Measurements from ENCODE around the gene PTGDS. TPM values are rescaled to one million over a fixed set of nuclear protein-coding genes. Genes with fewer than 3 reads are reported as not detected.

Gene PTGDS
- total and polyA plus RNA-seq, 5 donors from 2014 or later = 0.47 to 15.4 TPM; not detected in 3

DNA sequence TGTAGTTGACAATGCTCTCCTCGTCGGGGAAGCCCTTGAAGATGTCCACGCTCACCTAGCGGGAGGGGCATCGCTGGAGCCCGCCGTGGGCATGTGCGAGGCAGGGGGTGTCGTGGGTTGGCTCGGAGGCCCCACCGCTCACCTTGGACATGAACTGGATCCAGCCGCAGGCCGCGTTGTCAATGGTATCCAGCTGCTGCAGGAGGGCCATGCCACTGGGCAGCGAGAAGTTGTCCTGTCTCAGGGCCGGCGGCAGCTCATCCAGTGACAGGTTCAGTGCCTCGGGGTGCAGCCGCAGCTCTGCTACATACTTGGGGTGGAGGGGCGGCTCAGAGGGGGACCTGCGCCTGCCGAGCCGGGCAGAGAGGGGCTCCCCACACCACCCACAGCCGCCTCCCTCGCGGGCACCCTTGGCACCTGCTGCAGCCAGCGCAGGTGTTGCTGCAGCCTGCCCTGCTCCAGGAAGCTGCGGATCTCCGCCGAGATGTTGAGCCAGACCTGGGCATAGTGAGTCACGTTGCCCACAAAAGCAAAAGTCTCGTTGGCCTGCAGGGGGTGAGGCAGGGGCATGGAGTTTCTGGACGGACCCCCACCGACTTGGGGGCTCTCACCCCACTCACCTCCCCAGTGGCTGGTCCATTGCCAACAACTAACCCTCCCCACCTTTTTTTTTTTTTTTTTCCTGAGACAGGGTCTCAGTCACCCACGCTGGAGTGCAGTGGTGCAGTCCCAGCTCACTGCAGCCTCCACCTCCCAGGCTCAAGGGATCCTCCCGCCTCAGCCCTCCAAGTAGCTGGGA, 41.7 kb downstream of the PTGDS start:
- Histone ChIP-seq H3K27me3 (ENCODE audit: control insufficient read depth, insufficient read depth, low read length) (no peaks in the 10 kb centered on the region), H3K36me3 (ENCODE audit: control insufficient read depth, insufficient read depth, low read length) (peaks cover 8% of the 10 kb centered on the region), H3K4me1 (ENCODE audit: control insufficient read depth, insufficient read depth, low read length, poor library complexity, severe bottlenecking) (no peaks in the 10 kb centered on the region), H3K4me3 (ENCODE audit: low read depth, low read length) (no peak overlapping the region), H3K9me3 (ENCODE audit: control insufficient read depth in 2 of 2, low read length in 2 of 2) (no peaks in the 10 kb centered on the region), H3K27ac (ENCODE audit: insufficient read depth, low read length, poor library complexity, severe bottlenecking) (no peak overlapping the region)
- Mint-ChIP-seq H3K9me3 (peaks cover 0 to 2% (median 0%) of the 10 kb centered on the region in 7 donors), H3K4me3 (no peak overlapping the region), H3K36me3 (peaks cover 4% of the 10 kb centered on the region), H3K27me3 (no peaks in the 10 kb centered on the region), H3K4me1 (peaks cover 0 to 7% (median 0%) of the 10 kb centered on the region in 4 donors), H3K27ac (no peak overlapping the region)
- no peak for DNase-seq
- ATAC-seq (ENCODE audit: low read depth in 2 of 2) = no peak

DNA sequence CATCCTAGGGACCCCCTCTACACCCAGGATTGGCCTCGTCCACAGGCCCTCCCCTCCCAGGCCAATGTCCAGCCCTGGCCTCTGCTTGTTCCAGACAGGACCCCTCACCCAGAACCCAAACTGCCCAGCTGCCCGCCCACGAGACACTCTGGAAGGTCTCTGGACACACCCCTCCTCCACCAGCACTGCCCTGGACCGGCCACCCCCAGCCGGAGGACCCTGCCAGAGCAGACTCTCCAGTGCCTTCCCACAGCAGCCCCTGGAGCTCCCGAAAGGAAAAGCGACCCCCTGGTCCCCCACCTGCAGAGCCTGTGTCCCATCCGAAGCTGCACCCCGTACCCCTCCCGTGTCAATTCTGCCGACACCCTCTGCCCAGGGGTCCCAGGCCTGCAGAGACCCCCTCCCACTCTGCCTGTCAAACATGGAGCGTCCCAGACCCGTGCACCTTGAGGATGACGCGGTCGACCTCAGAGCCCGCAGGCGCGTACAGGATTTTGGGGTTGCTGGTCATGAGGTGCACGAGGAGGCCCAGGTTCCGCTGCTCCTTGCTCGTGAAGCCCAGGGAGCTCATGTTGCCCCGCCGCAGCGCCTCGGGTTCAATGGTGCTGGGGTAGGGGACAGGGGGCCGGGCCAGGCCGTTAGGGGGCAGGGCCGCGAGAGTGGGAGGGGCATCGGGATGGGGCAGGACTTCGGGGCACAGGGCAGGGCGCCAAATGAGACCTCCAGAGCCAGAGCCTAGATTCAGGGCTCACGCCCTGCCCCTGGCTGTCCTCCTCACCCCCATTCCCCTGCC, 42.8 kb downstream of the PTGDS start:
- Mint-ChIP-seq H3K27me3 (no peaks in the 10 kb centered on the region), H3K27ac (peak overlapping the region in 1 of 3 donors; percentile 36), H3K36me3 (peaks cover 4% of the 10 kb centered on the region), H3K9me3 (peaks cover 0 to 2% (median 0%) of the 10 kb centered on the region in 7 donors), H3K4me3 (no peak overlapping the region), H3K4me1 (peaks cover 0 to 9% (median 0%) of the 10 kb centered on the region in 4 donors)
- no peak overlapping the region for H3K4me3 ChIP-seq (ENCODE audit: low read depth, low read length)
- H3K4me1 ChIP-seq (ENCODE audit: control insufficient read depth, insufficient read depth, low read length, poor library complexity, severe bottlenecking) = no peaks in the 10 kb centered on the region
- ATAC-seq (ENCODE audit: low read depth in 2 of 2) (no peak), DNase-seq (no peak)
- no peaks in the 10 kb centered on the region for H3K27me3 ChIP-seq (ENCODE audit: control insufficient read depth, insufficient read depth, low read length)
- H3K9me3 ChIP-seq (ENCODE audit: control insufficient read depth in 2 of 2, low read length in 2 of 2) = no peaks in the 10 kb centered on the region
- no peak overlapping the region for H3K27ac ChIP-seq (ENCODE audit: insufficient read depth, low read length, poor library complexity, severe bottlenecking)
- H3K36me3 ChIP-seq (ENCODE audit: control insufficient read depth, insufficient read depth, low read length) = peaks cover 8% of the 10 kb centered on the region

DNA sequence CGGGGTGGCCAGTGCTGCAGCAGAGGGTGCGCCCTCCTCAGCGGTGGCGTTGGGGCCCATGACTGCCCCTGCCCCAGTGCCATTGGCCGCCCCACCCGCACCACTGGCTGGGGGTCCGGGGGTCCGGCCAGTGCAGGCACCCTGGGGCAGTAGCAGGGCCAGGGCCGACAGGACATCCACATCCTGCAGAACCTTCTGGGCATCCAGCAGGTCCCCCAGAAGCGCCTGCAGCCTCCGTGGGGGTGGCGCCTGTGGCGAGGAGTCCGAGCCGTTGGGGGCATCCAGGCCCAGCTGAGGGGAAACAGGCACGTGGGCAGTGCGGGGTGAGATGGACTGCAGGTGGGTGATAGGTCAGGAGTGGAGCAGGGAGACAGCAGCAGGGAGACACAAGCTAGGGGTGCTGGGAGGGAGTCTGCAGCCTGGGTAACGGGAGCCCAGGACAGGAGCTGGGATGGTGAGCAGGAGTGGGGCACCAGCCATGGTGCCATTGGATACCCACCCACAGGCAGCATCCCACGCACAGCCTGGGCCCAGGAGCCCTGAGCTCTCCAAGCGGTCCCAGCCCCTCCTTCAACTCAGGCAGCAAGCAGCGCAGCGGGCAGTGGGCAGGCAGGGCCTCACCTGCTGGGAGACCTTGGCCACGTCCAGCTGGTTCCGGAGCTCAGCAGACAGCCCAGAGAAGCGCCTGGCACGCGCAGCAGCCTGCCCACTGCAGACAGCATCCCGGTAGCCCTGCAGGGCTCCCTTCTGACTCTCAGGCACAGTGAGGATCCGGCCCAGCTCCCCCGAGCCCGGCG, 43.7 kb downstream of the PTGDS start:
- Histone ChIP-seq H3K4me1 (ENCODE audit: control insufficient read depth, insufficient read depth, low read length, poor library complexity, severe bottlenecking) (peaks cover 3% of the 10 kb centered on the region), H3K4me3 (ENCODE audit: low read depth, low read length) (no peak overlapping the region), H3K27me3 (ENCODE audit: control insufficient read depth, insufficient read depth, low read length) (no peaks in the 10 kb centered on the region), H3K36me3 (ENCODE audit: control insufficient read depth, insufficient read depth, low read length) (peaks cover 3% of the 10 kb centered on the region), H3K27ac (ENCODE audit: insufficient read depth, low read length, poor library complexity, severe bottlenecking) (no peak overlapping the region), H3K9me3 (ENCODE audit: control insufficient read depth in 2 of 2, low read length in 2 of 2) (no peaks in the 10 kb centered on the region)
- Mint-ChIP-seq H3K4me1 (peaks cover 0 to 9% (median 0%) of the 10 kb centered on the region in 4 donors), H3K36me3 (peaks cover 4% of the 10 kb centered on the region), H3K27ac (no peak overlapping the region), H3K4me3 (no peak overlapping the region), H3K27me3 (no peaks in the 10 kb centered on the region), H3K9me3 (peaks cover 0 to 2% (median 0%) of the 10 kb centered on the region in 7 donors)
- ATAC-seq (ENCODE audit: low read depth in 2 of 2) (no peak), DNase-seq (no peak)

DNA sequence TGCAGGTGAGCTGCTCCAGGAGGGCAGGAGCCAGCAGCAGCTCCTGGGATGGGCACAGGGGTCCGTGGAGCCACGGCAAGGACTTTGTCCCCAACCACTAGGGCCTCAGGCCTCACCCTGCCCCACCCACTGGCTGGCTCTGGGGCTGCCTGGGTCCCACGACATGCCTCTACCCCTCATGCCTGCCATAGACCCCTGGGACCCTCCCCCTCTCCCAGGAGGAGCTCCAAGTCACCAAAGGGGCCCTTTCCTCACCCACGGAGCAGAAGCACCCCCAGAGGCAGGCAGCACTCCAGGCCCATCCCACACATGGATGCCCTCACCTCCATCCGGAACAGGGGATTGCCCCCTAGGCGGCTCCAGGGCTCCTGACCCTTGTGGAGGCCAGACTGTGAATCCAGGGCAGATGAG, 44.3 kb downstream of the PTGDS start:
- Mint-ChIP-seq H3K36me3 (peaks cover 4% of the 10 kb centered on the region), H3K9me3 (peaks cover 0 to 2% (median 0%) of the 10 kb centered on the region in 7 donors), H3K4me1 (peaks cover 0 to 12% (median 2%) of the 10 kb centered on the region in 4 donors), H3K27me3 (no peaks in the 10 kb centered on the region), H3K4me3 (no peak overlapping the region), H3K27ac (no peak overlapping the region)
- DNase-seq (no peak), ATAC-seq (ENCODE audit: low read depth in 2 of 2) (peak in 1 of 2 donors; percentile 4)
- no peaks in the 10 kb centered on the region for H3K36me3 ChIP-seq (ENCODE audit: control insufficient read depth, insufficient read depth, low read length)
- no peaks in the 10 kb centered on the region for H3K27me3 ChIP-seq (ENCODE audit: control insufficient read depth, insufficient read depth, low read length)
- no peak overlapping the region for H3K4me3 ChIP-seq (ENCODE audit: low read depth, low read length)
- no peaks in the 10 kb centered on the region for H3K9me3 ChIP-seq (ENCODE audit: control insufficient read depth in 2 of 2, low read length in 2 of 2)
- peak overlapping the region; percentile 55 for H3K27ac ChIP-seq (ENCODE audit: insufficient read depth, low read length, poor library complexity, severe bottlenecking)
- peaks cover 8% of the 10 kb centered on the region for H3K4me1 ChIP-seq (ENCODE audit: control insufficient read depth, insufficient read depth, low read length, poor library complexity, severe bottlenecking)

DNA sequence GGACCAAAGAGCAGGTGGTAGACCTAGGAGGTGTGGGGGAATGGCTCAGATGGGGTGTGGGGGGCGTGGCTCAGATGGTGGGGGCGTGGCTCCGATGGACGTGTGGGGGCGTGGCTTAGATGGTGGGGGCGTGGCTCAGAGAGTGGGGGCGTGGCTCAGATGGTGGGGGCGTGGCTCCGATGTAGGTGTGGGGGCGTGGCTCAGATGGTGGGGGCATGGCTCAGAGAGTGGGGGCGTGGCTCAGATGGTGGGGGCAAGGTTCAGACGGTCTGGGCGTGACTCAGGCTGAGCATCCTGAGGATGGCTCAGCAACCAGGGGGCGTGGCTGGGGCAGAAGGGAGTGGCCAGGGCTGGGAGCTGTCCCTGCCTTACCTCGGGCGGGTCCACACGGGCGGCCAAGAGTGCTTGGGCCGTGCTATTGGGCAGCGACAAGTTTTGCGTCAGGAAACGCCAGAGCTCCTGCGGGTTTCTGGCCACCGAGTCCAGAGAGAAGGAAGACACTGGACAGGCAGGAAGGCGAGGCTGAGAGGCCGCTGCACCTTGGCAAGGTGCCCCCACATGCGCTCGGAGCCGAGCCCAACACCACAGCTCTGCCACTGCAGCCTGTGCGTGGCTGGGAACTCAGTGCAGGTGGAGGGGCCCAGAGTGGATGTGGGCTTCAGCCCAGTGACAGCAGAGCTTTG, 44.8 kb downstream of the PTGDS start:
- H3K9me3 ChIP-seq (ENCODE audit: control insufficient read depth in 2 of 2, low read length in 2 of 2) = no peaks in the 10 kb centered on the region
- Mint-ChIP-seq H3K4me1 (peaks cover 0 to 17% (median 3%) of the 10 kb centered on the region in 4 donors), H3K4me3 (peak overlapping the region in 1 of 4 donors; percentile 88), H3K27ac (peak overlapping the region in 1 of 3 donors; percentile 20), H3K9me3 (peaks cover 0 to under 1% (median 0%) of the 10 kb centered on the region in 7 donors), H3K36me3 (no peaks in the 10 kb centered on the region), H3K27me3 (no peaks in the 10 kb centered on the region)
- peak overlapping the region; percentile 55 for H3K27ac ChIP-seq (ENCODE audit: insufficient read depth, low read length, poor library complexity, severe bottlenecking)
- no peaks in the 10 kb centered on the region for H3K36me3 ChIP-seq (ENCODE audit: control insufficient read depth, insufficient read depth, low read length)
- no peak overlapping the region for H3K4me3 ChIP-seq (ENCODE audit: low read depth, low read length)
- H3K27me3 ChIP-seq (ENCODE audit: control insufficient read depth, insufficient read depth, low read length) = no peaks in the 10 kb centered on the region
- peaks cover 14% of the 10 kb centered on the region for H3K4me1 ChIP-seq (ENCODE audit: control insufficient read depth, insufficient read depth, low read length, poor library complexity, severe bottlenecking)
- DNase-seq (peak; percentile 56 to 69 (median 65)), ATAC-seq (ENCODE audit: low read depth in 2 of 2) (peak; percentile 69 to 70)

DNA sequence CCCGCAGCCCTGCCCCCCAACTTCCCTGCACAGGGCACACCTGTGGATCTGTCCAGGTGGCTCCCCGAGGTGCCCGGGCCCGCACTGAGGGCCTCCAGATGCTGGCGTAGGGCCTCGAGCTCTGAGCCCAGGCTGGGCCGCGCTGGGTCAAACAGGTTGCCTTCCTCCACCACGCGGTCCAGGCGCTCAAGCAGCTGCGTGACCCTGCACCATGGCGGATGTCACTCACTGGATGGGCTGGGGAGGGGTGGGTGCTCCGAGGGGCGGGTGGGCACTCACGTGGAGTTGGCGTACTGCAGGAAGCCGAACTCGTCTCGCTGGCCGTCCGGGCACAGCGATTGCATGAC, 45.3 kb downstream of the PTGDS start:
- no peaks in the 10 kb centered on the region for H3K27me3 Mint-ChIP-seq
- no peaks in the 10 kb centered on the region for H3K9me3 Mint-ChIP-seq
- no peaks in the 10 kb centered on the region for H3K27me3 ChIP-seq (ENCODE audit: control insufficient read depth, insufficient read depth, low read length)
- no peak for DNase-seq
- no peak overlapping the region for H3K27ac ChIP-seq (ENCODE audit: insufficient read depth, low read length, poor library complexity, severe bottlenecking)
- H3K4me3 Mint-ChIP-seq = peak overlapping the region in 1 of 4 donors; percentile 47
- no peak overlapping the region for H3K4me3 ChIP-seq (ENCODE audit: low read depth, low read length)
- H3K9me3 ChIP-seq (ENCODE audit: control insufficient read depth in 2 of 2, low read length in 2 of 2) = no peaks in the 10 kb centered on the region
- peaks cover 0 to 20% (median 3%) of the 10 kb centered on the region in 4 donors for H3K4me1 Mint-ChIP-seq
- ATAC-seq (ENCODE audit: low read depth in 2 of 2) = no peak
- no peaks in the 10 kb centered on the region for H3K36me3 ChIP-seq (ENCODE audit: control insufficient read depth, insufficient read depth, low read length)
- H3K36me3 Mint-ChIP-seq = no peaks in the 10 kb centered on the region
- H3K27ac Mint-ChIP-seq = no peak overlapping the region
- peaks cover 19% of the 10 kb centered on the region for H3K4me1 ChIP-seq (ENCODE audit: control insufficient read depth, insufficient read depth, low read length, poor library complexity, severe bottlenecking)

DNA sequence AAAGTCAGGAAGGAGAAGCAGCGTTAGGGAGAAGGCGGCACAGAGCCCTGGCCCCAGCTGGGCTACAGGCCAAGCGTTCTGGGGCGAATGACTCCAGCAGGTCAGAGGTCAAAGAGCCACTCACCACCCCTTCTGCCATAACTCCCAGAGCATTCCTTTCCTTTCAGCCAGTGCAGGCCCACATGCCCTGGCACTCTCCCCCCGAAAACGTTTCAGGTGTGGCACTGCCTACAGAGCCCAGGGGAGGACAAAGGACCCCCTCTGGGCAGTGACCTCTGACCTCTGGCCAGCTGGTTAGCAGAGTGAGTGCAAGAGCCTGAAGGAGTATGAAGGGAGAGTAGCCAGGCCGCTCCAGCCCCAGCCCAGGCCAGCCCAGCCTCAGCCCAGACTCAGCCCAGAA, 45.9 kb downstream of the PTGDS start:
- peaks cover 19% of the 10 kb centered on the region for H3K4me1 ChIP-seq (ENCODE audit: control insufficient read depth, insufficient read depth, low read length, poor library complexity, severe bottlenecking)
- no peaks in the 10 kb centered on the region for H3K27me3 ChIP-seq (ENCODE audit: control insufficient read depth, insufficient read depth, low read length)
- DNase-seq = no peak
- peaks cover 0 to 20% (median 3%) of the 10 kb centered on the region in 4 donors for H3K4me1 Mint-ChIP-seq
- H3K4me3 Mint-ChIP-seq = peak overlapping the region in 1 of 4 donors; percentile 47
- ATAC-seq (ENCODE audit: low read depth in 2 of 2) = no peak
- no peaks in the 10 kb centered on the region for H3K27me3 Mint-ChIP-seq
- no peaks in the 10 kb centered on the region for H3K9me3 ChIP-seq (ENCODE audit: control insufficient read depth in 2 of 2, low read length in 2 of 2)
- H3K27ac Mint-ChIP-seq = no peak overlapping the region
- H3K36me3 ChIP-seq (ENCODE audit: control insufficient read depth, insufficient read depth, low read length) = no peaks in the 10 kb centered on the region
- no peaks in the 10 kb centered on the region for H3K36me3 Mint-ChIP-seq
- H3K27ac ChIP-seq (ENCODE audit: insufficient read depth, low read length, poor library complexity, severe bottlenecking) = no peak overlapping the region
- H3K9me3 Mint-ChIP-seq = no peaks in the 10 kb centered on the region
- no peak overlapping the region for H3K4me3 ChIP-seq (ENCODE audit: low read depth, low read length)
